Gastrocnemius medialis (tissue), 4 donors: ENCODE data around the gene SH3BP4.

Experiments used
- CTCF ChIP-seq, 5 experiments: fragments of 450-650 bp in 3 of 5; fragments of 200-600 bp in 2 of 5; sonication (generic) in 2 of 5; IDR thresholded peaks in 4 of 5; conservative IDR thresholded peaks in 1 of 5; 1 replicate in 4 of 5; 2 replicates in 1 of 5; pipeline ENCODE4 v1.5.1; 2016 to 2019; ENCODE audit warnings: antibody characterized with exemption in 5 of 5, mild to moderate bottlenecking in 3 of 5, moderate library complexity in 3 of 5
- POLR2A ChIP-seq, 2 donors: fragments of 450-650 bp; IDR thresholded peaks; one replicate each; pipeline ENCODE4 v1.6.1; 2017; ENCODE audit warnings: antibody characterized with exemption in 2 of 2, mild to moderate bottlenecking in 2 of 2, moderate library complexity in 2 of 2

- no peak for TF ChIP-seq POLR2A (IDR thresholded peaks at IDR 0.05)
- TF ChIP-seq CTCF (IDR thresholded peaks at IDR 0.05 in 4 of 5, conservative IDR thresholded peaks at IDR 0.05 in 1 of 5): no peak
Observed at GRCh38 chr2:235000426-235001236, 48.8 kb downstream of the SH3BP4 start.
